H1 (cell line): Measurements from ENCODE around the gene DOCK3. TPM values are rescaled to one million over a fixed set of nuclear protein-coding genes. Genes with fewer than 3 reads are reported as not detected.

Source experiments
- ASH2L ChIP-seq: fragments of 200-600, 300-600 bp; sonication (generic); IDR thresholded peaks from one replicate; pipeline ENCODE4 v1.7.1; 2017; ENCODE audit warnings: low read length
- CBX5 ChIP-seq: fragments of 300-800, 300-1000 bp; sonication (generic); IDR thresholded peaks from 2 replicates; pipeline ENCODE4 v1.7.1; 2016; ENCODE audit warnings: antibody characterized with exemption, low read length, low read depth
- EZH2 ChIP-seq: fragments of 200-600 bp; sonication (generic); IDR thresholded peaks from 2 replicates; pipeline ENCODE4 v1.7.1; 2012; ENCODE audit warnings: low read depth, mild to moderate bottlenecking, moderate library complexity, low read length, inconsistent platforms; ENCODE audit not compliant: severe bottlenecking
- GTF2F1 ChIP-seq: IDR thresholded peaks from 2 replicates; pipeline ENCODE4 v1.6.1; 2012; ENCODE audit warnings: low read depth, low read length, improper control_type of control experiment, borderline replicate concordance
- JUND ChIP-seq: IDR thresholded peaks from 2 replicates; pipeline ENCODE4 v1.6.1; 2011; ENCODE audit warnings: mild to moderate bottlenecking, improper control_type of control experiment, low read length
- NANOG ChIP-seq: IDR thresholded peaks from 2 replicates; pipeline ENCODE4 v1.6.1; 2011; ENCODE audit warnings: low read length, low read depth, mild to moderate bottlenecking, inconsistent platforms; ENCODE audit not compliant: insufficient read depth, poor library complexity, severe bottlenecking
- RFX5 ChIP-seq: IDR thresholded peaks from 2 replicates; pipeline ENCODE4 v1.6.1; 2011; ENCODE audit warnings: low read depth, low read length, improper control_type of control experiment, borderline replicate concordance
- YY1 ChIP-seq: IDR thresholded peaks from 2 replicates; pipeline ENCODE4 v1.6.1; 2011; ENCODE audit warnings: low read depth, mild to moderate bottlenecking, low read length
- polyA plus RNA-seq, 7 experiments: library from polyadenylated mRNA; depleted of rRNA in 3 of 7; stranded (reverse) in 5 of 7; unstranded in 2 of 7; fragments of >200 nt in 5 of 7; fragments of 200-250 nt in 2 of 7; gene quantifications; 1 replicate in 5 of 7; 2 replicates in 1 of 7; 4 replicates in 1 of 7; pipeline versions ENCODE4 v1.2.1 to v1.2.3, GENCODE V29; 2011 to 2013; ENCODE audit warnings: missing spikeins in 2 of 7, mixed read lengths in 2 of 7
- total RNA-seq: library from RNA; stranded (reverse); fragmentation: NEBNext Ultra II Directional; extraction: Animal tissue kit (Norgen Biotek cat#: 25700); gene quantifications from 2 replicates; pipeline ENCODE4 v1.2.1, GENCODE V29; 2021

The DOCK3 gene
- total and polyA plus RNA-seq, 2 of the 8 experiments (the other 6 are each of a cell fraction or from before 2014, with no cell fraction given), result 2.7 to 5.0 TPM

- TF ChIP-seq JUND, result no peak
- no peak for TF ChIP-seq CBX5
- TF ChIP-seq EZH2, result no peak
- no peak for TF ChIP-seq GTF2F1
- TF ChIP-seq RFX5, result no peak
- TF ChIP-seq NANOG, result no peak
- no peak for TF ChIP-seq ASH2L
- TF ChIP-seq YY1, result no peak
These were observed 132.5 kb downstream of the DOCK3 start (continued) for GRCh38 chr3:50807266-50807665.
